Measurements from ENCODE around the gene PSEN1. TPM values are rescaled to one million over a fixed set of nuclear protein-coding genes. Genes with fewer than 3 reads are reported as not detected.

The PSEN1 gene
- total RNA-seq, 1 experiment from 2014 or later: 26.9 TPM

DNA sequence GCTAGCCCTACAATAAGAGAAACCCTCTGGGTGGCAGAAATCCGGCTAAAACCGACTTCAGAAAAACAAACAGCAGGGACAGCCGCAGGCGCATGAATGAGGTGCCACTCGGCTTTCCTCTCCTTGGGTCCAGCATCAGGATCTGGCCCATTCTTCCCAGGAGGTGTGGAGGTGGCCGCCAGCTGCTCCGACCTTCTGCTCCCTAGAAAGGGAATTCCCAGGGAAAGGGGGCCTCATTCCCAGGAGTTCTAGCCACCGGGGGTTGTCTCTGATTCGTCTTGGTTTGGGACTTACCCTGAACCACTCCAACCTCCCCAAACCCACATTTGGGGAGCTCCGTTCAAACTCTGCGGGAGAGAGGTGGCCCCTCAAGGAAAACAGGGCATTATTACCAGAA, 114.0 kb downstream of the PSEN1 start:
- no peak for ATAC-seq
- Histone ChIP-seq H3K79me2 (ENCODE audit: insufficient read depth, low read length) (no peaks in the 10 kb centered on the region), H3K27ac (ENCODE audit: low read depth, low read length) (no peak overlapping the region), H3K4me3 (replicated peaks in 1 of 2; ENCODE audit: low read depth in 1 of 2, low read length in 2 of 2) (no peak overlapping the region), H3K9me2 (ENCODE audit: insufficient read depth) (no peaks in the 10 kb centered on the region), H3K9me3 (ENCODE audit: control insufficient read depth in 1 of 2, insufficient read depth in 1 of 2, low read depth in 1 of 2, low read length in 2 of 2) (no peaks in the 10 kb centered on the region), H4K20me1 (ENCODE audit: insufficient read depth) (no peaks in the 10 kb centered on the region), H3K9ac (ENCODE audit: low read length) (no peak overlapping the region), H2AFZ (ENCODE audit: low read depth, low read length, poor library complexity, severe bottlenecking) (no peak overlapping the region), H3K4me1 (ENCODE audit: control insufficient read depth in 1 of 2, insufficient read depth in 2 of 2, low read length in 2 of 2) (no peaks in the 10 kb centered on the region), H3K27me3 (ENCODE audit: insufficient read depth, low read length) (no peaks in the 10 kb centered on the region), H3K4me2 (ENCODE audit: low read length) (no peak overlapping the region), H3K36me3 (ENCODE audit: control insufficient read depth in 1 of 2, insufficient read depth in 2 of 2, low read length in 2 of 2) (no peaks in the 10 kb centered on the region; a peak in 1 of 4 replicates)
- ChIA-PET POLR2A (no interaction called here), CTCF (no interaction called here), RAD21 (ENCODE audit: low non-redundant PET in 1 of 2, low total read pairs in 2 of 2, uncharacterized antibody in 2 of 2, unreplicated experiment in 2 of 2) (no interaction called here)
- no peak for DNase-seq (ENCODE audit: low read depth, low spot score)
- TF ChIP-seq RAD21 (IDR thresholded peaks at IDR 0.05; ENCODE audit: low read depth) (no peak), ELF1 (IDR thresholded peaks at IDR 0.05; ENCODE audit: borderline replicate concordance, low read depth) (no peak), SRF (IDR thresholded peaks at IDR 0.05; ENCODE audit: low read depth) (no peak), CTCF (IDR thresholded peaks at IDR 0.05 in 2 of 3, conservative IDR thresholded peaks at IDR 0.05 in 1 of 3; ENCODE audit: borderline replicate concordance in 1 of 3, insufficient read depth in 1 of 3, low read depth in 2 of 3, low read length in 2 of 3) (no peak), JUND (IDR thresholded peaks at IDR 0.05) (no peak), POLR2AphosphoS5 (IDR thresholded peaks at IDR 0.05; ENCODE audit: low read depth, low read length) (no peak), ZFX (IDR thresholded peaks at IDR 0.05) (no peak), YY1 (IDR thresholded peaks at IDR 0.05; ENCODE audit: extremely low read depth, insufficient replicate concordance, low read depth, low read length) (no peak), EZH2phosphoT487 (IDR thresholded peaks at IDR 0.05; ENCODE audit: borderline replicate concordance) (no peak)
- TF ChIP-seq, protein P1, sequence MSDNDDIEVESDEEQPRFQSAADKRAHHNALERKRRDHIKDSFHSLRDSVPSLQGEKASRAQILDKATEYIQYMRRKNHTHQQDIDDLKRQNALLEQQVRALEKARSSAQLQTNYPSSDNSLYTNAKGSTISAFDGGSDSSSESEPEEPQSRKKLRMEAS (IDR thresholded peaks at IDR 0.05): no peak
- no TSS peak for BruUV-seq (replicated peaks)
- intact Hi-C loops (cut with micrococcal nuclease): no loop called here

Data from HCT116 (cell line).